ENCODE measurements around the gene SAP30. TPM values are rescaled to one million over a fixed set of nuclear protein-coding genes. Genes with fewer than 3 reads are reported as not detected.

SAP30 gene
- total and polyA plus RNA-seq, 2 donors = 15.5 to 23.8 TPM

GRCh38 chr4:173418639-173419038 is 47.9 kb downstream of the SAP30 start:
- H3K9me3 ChIP-seq (ENCODE audit: control insufficient read depth in 2 of 2, insufficient read depth in 1 of 2, low read length in 1 of 2) = no peaks in the 10 kb centered on the region
- no peaks in the 10 kb centered on the region for H3K4me1 ChIP-seq (ENCODE audit: control insufficient read depth in 2 of 2, insufficient read depth in 2 of 2, low read length in 2 of 2)
- no peak for DNase-seq (ENCODE audit: low read depth in 6 of 9, low spot score in 9 of 9)
- 65% methylated on average over 3 of the region's 3 CpGs for WGBS
- H3K27me3 ChIP-seq (ENCODE audit: control insufficient read depth in 2 of 2, insufficient read depth in 1 of 2, low read length in 1 of 2) = no peaks in the 10 kb centered on the region
- no peak overlapping the region for H3K27ac ChIP-seq (ENCODE audit: low read depth in 1 of 2, low read length in 1 of 2)
- no peak overlapping the region for H3K4me3 ChIP-seq (ENCODE audit: low read length in 2 of 2)
- no peaks in the 10 kb centered on the region for H3K36me3 ChIP-seq (ENCODE audit: control insufficient read depth in 2 of 2, insufficient read depth in 2 of 2, low read length in 1 of 2)

- no peaks in the 10 kb centered on the region for H3K36me3 ChIP-seq (ENCODE audit: control insufficient read depth in 2 of 2, insufficient read depth in 2 of 2, low read length in 1 of 2)
- peak in 3 of 9 donors; percentile 8 to 37 (median 10) for DNase-seq (ENCODE audit: low read depth in 6 of 9, low spot score in 9 of 9)
- H3K9me3 ChIP-seq (ENCODE audit: control insufficient read depth in 2 of 2, insufficient read depth in 1 of 2, low read length in 1 of 2) = no peaks in the 10 kb centered on the region
- 78% methylated on average over 4 of the region's 4 CpGs for WGBS
- H3K27ac ChIP-seq (ENCODE audit: low read depth in 1 of 2, low read length in 1 of 2) = no peak overlapping the region
- H3K27me3 ChIP-seq (ENCODE audit: control insufficient read depth in 2 of 2, insufficient read depth in 1 of 2, low read length in 1 of 2) = no peaks in the 10 kb centered on the region
- H3K4me1 ChIP-seq (ENCODE audit: control insufficient read depth in 2 of 2, insufficient read depth in 2 of 2, low read length in 2 of 2) = no peaks in the 10 kb centered on the region
- no peak overlapping the region for H3K4me3 ChIP-seq (ENCODE audit: low read length in 2 of 2)
These were observed 49.6 kb downstream of the SAP30 start for GRCh38 chr4:173420324-173420752.

GRCh38 chr4:173420801-173421200 is 50.0 kb downstream of the SAP30 start:
- no peak for DNase-seq (ENCODE audit: low read depth in 6 of 9, low spot score in 9 of 9)
- Histone ChIP-seq H3K27ac (ENCODE audit: low read depth in 1 of 2, low read length in 1 of 2) (no peak overlapping the region), H3K36me3 (ENCODE audit: control insufficient read depth in 2 of 2, insufficient read depth in 2 of 2, low read length in 1 of 2) (no peaks in the 10 kb centered on the region), H3K4me1 (ENCODE audit: control insufficient read depth in 2 of 2, insufficient read depth in 2 of 2, low read length in 2 of 2) (peaks cover 0 to 5% of the 10 kb centered on the region in 2 donors), H3K4me3 (ENCODE audit: low read length in 2 of 2) (no peak overlapping the region), H3K9me3 (ENCODE audit: control insufficient read depth in 2 of 2, insufficient read depth in 1 of 2, low read length in 1 of 2) (no peaks in the 10 kb centered on the region), H3K27me3 (ENCODE audit: control insufficient read depth in 2 of 2, insufficient read depth in 1 of 2, low read length in 1 of 2) (no peaks in the 10 kb centered on the region)
- 83% methylated on average over 2 of the region's 2 CpGs for WGBS

- Histone ChIP-seq H3K27me3 (ENCODE audit: control insufficient read depth in 2 of 2, insufficient read depth in 1 of 2, low read length in 1 of 2) (no peaks in the 10 kb centered on the region), H3K9me3 (ENCODE audit: control insufficient read depth in 2 of 2, insufficient read depth in 1 of 2, low read length in 1 of 2) (no peaks in the 10 kb centered on the region), H3K4me1 (ENCODE audit: control insufficient read depth in 2 of 2, insufficient read depth in 2 of 2, low read length in 2 of 2) (peaks cover 0 to 5% of the 10 kb centered on the region in 2 donors), H3K4me3 (ENCODE audit: low read length in 2 of 2) (no peak overlapping the region), H3K27ac (ENCODE audit: low read depth in 1 of 2, low read length in 1 of 2) (peak overlapping the region in 1 of 2 donors; percentile 64), H3K36me3 (ENCODE audit: control insufficient read depth in 2 of 2, insufficient read depth in 2 of 2, low read length in 1 of 2) (no peaks in the 10 kb centered on the region)
- no peak for DNase-seq (ENCODE audit: low read depth in 6 of 9, low spot score in 9 of 9)
- 97% methylated on average over 2 of the region's 2 CpGs for WGBS
These were observed 54.4 kb downstream of the SAP30 start for GRCh38 chr4:173424899-173425805.

- WGBS = 29% methylated on average over 2 of the region's 2 CpGs
- Histone ChIP-seq H3K36me3 (ENCODE audit: control insufficient read depth in 2 of 2, insufficient read depth in 2 of 2, low read length in 1 of 2) (no peaks in the 10 kb centered on the region), H3K27ac (ENCODE audit: low read depth in 1 of 2, low read length in 1 of 2) (no peak overlapping the region), H3K9me3 (ENCODE audit: control insufficient read depth in 2 of 2, insufficient read depth in 1 of 2, low read length in 1 of 2) (no peaks in the 10 kb centered on the region), H3K4me1 (ENCODE audit: control insufficient read depth in 2 of 2, insufficient read depth in 2 of 2, low read length in 2 of 2) (peaks cover 0 to 5% of the 10 kb centered on the region in 2 donors), H3K4me3 (ENCODE audit: low read length in 2 of 2) (no peak overlapping the region), H3K27me3 (ENCODE audit: control insufficient read depth in 2 of 2, insufficient read depth in 1 of 2, low read length in 1 of 2) (no peaks in the 10 kb centered on the region)
- DNase-seq (ENCODE audit: low read depth in 6 of 9, low spot score in 9 of 9) = peak in 4 of 9 donors; percentile 13 to 58 (median 14)
These were observed 55.3 kb downstream of the SAP30 start for GRCh38 chr4:173426064-173426463.

Other genes with a start within 250 kb of the SAP30 start
- gene GALNT7, start 202.1 kb upstream of the SAP30 start, total RNA-seq = 81.1 TPM
- 40.5 TPM for gene GALNT7, start 202.1 kb upstream of the SAP30 start, polyA plus RNA-seq
- gene HMGB2, start 36.6 kb upstream of the SAP30 start, total RNA-seq = 671 TPM
- 475 TPM for gene HMGB2, start 36.6 kb upstream of the SAP30 start, polyA plus RNA-seq
- 0.05 TPM for gene SCRG1, start 28.2 kb downstream of the SAP30 start, total RNA-seq
- 0.39 TPM for gene SCRG1, start 28.2 kb downstream of the SAP30 start, polyA plus RNA-seq
- gene HAND2, start 159.3 kb downstream of the SAP30 start, total RNA-seq = 1.4 TPM
- 1.2 TPM for gene HAND2, start 159.3 kb downstream of the SAP30 start, polyA plus RNA-seq

All from thymus (tissue), 11 donors.